ACC112 (cell line): ENCODE results near the gene JUP.

ENCODE experiments used
- H2AFZ ChIP-seq: fragments of 200-600 bp; sonication (generic); one replicate; pipeline ENCODE4 v1.6.0; 2017; ENCODE audit warnings: antibody characterized with exemption, low read length; ENCODE audit not compliant: unreplicated experiment
- H3K27ac ChIP-seq: fragments of 200-600 bp; sonication (generic); 2 replicates; pipeline ENCODE4 v1.5.1; 2014; ENCODE audit warnings: low read depth, mild to moderate bottlenecking, antibody characterized with exemption, low read length, moderate library complexity
- H3K27me3 ChIP-seq: fragments of 200-600 bp; sonication (generic); 2 replicates; pipeline ENCODE4 v1.6.1; 2014; ENCODE audit warnings: mild to moderate bottlenecking, antibody characterized with exemption, low read length, moderate library complexity, mixed read lengths; ENCODE audit not compliant: insufficient read depth
- H3K36me3 ChIP-seq: fragments of 200-600 bp; sonication (generic); 2 replicates; pipeline ENCODE4 v1.6.1; 2016; ENCODE audit warnings: mild to moderate bottlenecking, antibody characterized with exemption, low read length, moderate library complexity, mixed read lengths; ENCODE audit not compliant: insufficient read depth
- H3K4me1 ChIP-seq: fragments of 200-600 bp; sonication (generic); one replicate; pipeline ENCODE4 v1.6.1; 2016; ENCODE audit warnings: low read length, mixed read lengths; ENCODE audit not compliant: insufficient read depth, unreplicated experiment, control insufficient read depth
- H3K4me3 ChIP-seq: fragments of 200-600 bp; sonication (generic); 2 replicates; pipeline ENCODE4 v1.5.1; 2014; ENCODE audit warnings: mild to moderate bottlenecking, low read depth, low read length
- H3K79me2 ChIP-seq: fragments of 200-600 bp; sonication (generic); one replicate; pipeline ENCODE4 v1.6.0; 2016; ENCODE audit warnings: low read length; ENCODE audit not compliant: control insufficient read depth, unreplicated experiment, insufficient read depth

The JUP gene

DNA sequence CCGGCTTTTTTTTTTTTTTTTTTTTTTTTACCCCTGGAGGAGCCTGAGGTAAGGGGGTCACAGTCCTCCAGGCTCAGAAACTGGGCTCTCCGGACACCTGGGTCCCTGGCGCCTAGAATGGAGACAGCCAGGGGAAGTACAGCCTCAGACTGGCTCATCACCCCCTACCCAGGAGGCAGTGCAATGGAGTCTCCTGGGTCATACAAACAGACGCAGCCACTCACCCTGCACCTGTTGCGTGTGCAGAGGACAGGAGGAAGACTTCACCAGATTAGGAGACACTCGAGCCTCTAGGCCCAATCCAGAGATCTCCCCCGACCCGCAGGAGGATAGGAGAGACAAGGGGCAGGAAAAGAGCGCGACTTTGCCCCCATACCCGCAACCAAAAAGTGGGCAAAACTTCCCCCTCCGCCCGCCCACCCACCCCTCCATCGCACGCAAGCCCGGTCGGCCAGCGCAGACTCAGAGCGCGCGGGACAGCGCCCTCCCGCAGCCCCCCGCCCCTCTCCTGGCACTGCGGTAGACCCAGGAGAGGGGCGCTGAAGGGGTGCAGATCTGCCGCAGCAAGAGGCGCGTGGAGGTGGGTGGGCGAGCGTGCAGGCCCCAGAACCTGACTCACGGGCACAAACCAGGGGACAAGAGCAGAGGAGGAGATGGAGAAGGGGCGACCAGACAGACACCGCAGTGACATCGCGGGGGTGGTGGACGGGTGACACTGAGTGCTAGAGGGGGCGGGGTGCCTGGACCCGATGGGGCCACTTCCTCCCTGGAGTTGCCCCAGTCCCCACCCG is 53.0 kb downstream of the JUP start:
- Histone ChIP-seq H3K4me3 (peak overlapping the region; percentile 66), H3K79me2 (no peaks in the 10 kb centered on the region), H2AFZ (no peak overlapping the region), H3K27me3 (peaks cover 71% of the 10 kb centered on the region), H3K36me3 (no peaks in the 10 kb centered on the region), H3K4me1 (peaks cover 4% of the 10 kb centered on the region), H3K27ac (no peak overlapping the region)

DNA sequence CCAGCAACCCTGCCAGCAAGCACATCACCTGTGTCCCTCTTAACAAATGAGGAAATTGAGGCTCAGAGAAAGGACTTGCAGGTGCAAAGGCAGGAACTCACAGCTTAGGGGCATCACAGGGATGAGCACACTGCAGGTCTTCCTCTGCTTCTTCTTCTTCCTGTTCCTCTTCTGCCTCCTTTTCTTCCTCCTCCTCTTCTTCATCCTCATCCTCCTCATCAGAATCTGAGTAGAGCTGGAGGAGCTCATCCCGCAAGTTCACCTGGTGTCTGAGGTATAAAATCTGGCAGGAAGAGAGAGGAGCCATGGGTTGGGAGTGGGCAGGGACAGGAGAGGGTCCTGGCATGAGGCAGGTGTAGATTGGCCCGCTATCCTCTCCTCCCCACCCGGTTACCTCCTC is 54.7 kb downstream of the JUP start:
- Histone ChIP-seq H3K4me1 (no peaks in the 10 kb centered on the region), H3K27me3 (peaks cover 62% of the 10 kb centered on the region), H3K27ac (no peak overlapping the region), H3K79me2 (no peaks in the 10 kb centered on the region), H3K4me3 (no peak overlapping the region), H3K36me3 (no peaks in the 10 kb centered on the region), H2AFZ (no peak overlapping the region)

DNA sequence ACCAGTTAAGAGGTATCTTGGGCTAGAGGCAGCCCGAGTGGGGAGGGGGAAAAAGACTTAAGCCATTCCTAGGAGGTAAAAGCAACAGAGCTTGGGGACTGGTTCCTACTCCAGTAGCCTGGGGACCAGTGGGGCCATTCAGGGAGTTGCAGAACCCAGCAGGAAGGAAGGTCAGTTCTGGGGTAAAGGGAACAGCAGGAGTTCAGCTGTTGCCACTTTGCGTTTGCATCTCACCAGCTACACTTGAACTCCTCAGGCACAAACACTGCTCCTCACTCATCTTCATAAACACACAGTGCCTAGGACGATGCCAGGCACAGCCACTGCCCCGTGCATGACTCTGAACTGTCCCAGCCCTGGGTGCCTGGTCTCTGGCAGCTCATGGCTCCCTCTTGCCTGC is 56.0 kb downstream of the JUP start:
- H3K27ac ChIP-seq: no peak overlapping the region
- no peaks in the 10 kb centered on the region for H3K79me2 ChIP-seq
- H3K27me3 ChIP-seq: peaks cover 51% of the 10 kb centered on the region
- no peak overlapping the region for H3K4me3 ChIP-seq
- no peaks in the 10 kb centered on the region for H3K36me3 ChIP-seq
- H2AFZ ChIP-seq: no peak overlapping the region
- H3K4me1 ChIP-seq: no peaks in the 10 kb centered on the region

DNA sequence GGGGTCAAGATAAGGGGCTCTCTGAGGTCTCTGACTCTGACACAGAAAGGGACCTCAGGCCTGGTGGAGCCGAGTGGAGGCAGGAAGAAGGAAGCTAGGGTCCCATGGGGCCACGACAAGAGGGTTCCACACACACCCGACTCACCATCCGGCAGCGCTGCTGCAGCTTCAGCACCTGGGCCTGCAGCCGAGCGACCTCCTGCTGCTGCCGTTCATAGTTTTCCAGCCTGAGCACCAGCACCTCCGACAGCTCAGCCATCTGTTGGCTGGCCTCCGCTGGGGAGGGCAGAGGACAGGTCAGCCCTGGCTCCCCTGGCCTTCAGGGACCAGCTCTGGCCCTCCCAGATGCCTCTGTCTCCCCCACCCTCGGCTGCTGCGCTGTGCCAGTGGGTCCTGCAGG is 58.5 kb downstream of the JUP start:
- no peaks in the 10 kb centered on the region for H3K36me3 ChIP-seq
- no peak overlapping the region for H3K4me3 ChIP-seq
- no peaks in the 10 kb centered on the region for H3K79me2 ChIP-seq
- H2AFZ ChIP-seq: no peak overlapping the region
- no peaks in the 10 kb centered on the region for H3K4me1 ChIP-seq
- no peak overlapping the region for H3K27ac ChIP-seq
- peaks cover 28% of the 10 kb centered on the region for H3K27me3 ChIP-seq

DNA sequence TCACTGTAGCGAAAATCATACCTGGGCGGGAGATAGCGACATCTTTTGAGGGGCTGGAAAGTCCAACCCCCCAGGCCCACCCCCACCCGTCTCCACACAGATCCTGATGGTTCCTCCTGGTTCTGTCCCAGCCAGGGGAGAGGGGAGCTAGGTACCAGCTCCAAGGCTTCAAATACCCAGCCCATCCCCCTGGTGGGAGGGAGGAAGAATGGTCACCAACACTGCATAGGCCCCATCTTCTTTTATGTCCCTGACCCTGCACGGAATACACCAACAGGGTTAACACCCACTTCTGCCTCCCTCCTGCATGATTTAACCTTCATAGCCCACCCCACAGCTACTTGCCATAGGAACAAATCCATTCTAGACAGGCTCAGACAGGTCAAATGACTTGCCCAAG is 61.4 kb downstream of the JUP start:
- H3K36me3 ChIP-seq: no peaks in the 10 kb centered on the region
- no peak overlapping the region for H3K4me3 ChIP-seq
- H3K27ac ChIP-seq: no peak overlapping the region
- no peaks in the 10 kb centered on the region for H3K79me2 ChIP-seq
- H2AFZ ChIP-seq: no peak overlapping the region
- H3K4me1 ChIP-seq: no peaks in the 10 kb centered on the region
- peaks cover under 1% of the 10 kb centered on the region; the same call in 1 of the 2 replicates for H3K27me3 ChIP-seq

DNA sequence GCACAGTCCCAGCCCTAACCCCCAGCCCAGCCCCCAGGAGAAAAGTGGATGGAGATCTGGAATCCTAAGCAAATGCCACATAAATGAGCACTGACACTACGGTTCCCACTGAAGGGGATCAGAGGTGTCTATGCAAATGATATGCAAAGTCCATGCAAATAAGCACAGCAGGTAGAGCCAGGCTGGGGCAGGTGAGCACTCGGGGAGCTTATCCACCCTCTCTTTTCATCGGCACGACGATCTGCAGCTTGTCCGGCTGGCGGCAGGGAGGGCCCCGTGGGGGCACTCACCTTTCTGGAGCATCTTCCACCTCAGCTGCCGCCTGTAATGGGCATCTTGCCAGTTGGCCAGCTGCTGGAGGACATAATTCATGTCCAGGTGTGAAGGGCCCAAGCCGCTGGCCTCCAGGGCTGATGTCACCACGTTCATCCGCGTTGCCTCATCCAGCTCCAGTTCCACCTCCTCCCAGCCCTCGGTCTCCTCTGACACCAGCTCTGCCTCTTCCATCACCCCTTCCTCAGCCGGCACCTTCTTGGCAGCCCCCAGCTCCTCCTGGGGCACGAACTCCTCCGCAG is 61.9 kb downstream of the JUP start:
- H3K79me2 ChIP-seq: no peaks in the 10 kb centered on the region
- no peaks in the 10 kb centered on the region for H3K4me1 ChIP-seq
- H3K36me3 ChIP-seq: no peaks in the 10 kb centered on the region
- no peak overlapping the region for H2AFZ ChIP-seq
- H3K27ac ChIP-seq: no peak overlapping the region
- H3K27me3 ChIP-seq: no peaks in the 10 kb centered on the region
- no peak overlapping the region for H3K4me3 ChIP-seq

DNA sequence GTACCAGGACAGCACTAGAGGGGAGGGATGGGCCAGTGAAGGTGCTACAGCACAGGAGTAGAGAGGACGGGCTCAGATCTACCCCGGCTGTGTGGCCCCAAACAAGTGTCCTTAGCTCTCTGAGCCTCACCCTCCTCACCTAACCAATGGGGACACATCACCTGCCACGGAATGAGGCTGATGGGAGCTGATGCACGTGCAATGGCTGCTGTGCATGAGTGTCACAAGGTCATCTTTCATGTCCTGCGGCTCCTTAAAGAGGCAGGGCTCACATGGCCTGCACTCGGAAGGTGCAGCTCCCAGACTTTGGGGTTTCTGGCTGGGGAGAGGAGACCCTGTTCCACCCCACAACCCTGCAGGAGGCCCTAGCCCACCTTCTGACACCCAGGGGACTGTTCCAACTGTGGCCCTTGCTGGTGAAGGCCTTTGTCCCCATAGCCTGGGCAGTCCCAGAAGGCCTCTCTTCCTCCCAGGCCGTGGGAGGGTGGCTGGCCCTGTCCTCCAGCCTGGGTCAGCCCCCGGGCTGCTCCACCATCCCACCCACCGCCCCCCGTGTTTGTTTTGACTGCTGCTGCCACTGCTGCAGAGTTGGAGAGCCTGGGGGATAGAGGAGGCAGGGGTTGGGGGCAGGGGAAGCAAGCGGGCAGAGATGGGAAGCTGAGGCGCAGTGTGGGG is 62.6 kb downstream of the JUP start:
- Histone ChIP-seq H3K4me3 (no peak overlapping the region), H3K36me3 (no peaks in the 10 kb centered on the region), H3K4me1 (no peaks in the 10 kb centered on the region), H3K79me2 (no peaks in the 10 kb centered on the region), H2AFZ (no peak overlapping the region), H3K27ac (no peak overlapping the region), H3K27me3 (no peaks in the 10 kb centered on the region)

DNA sequence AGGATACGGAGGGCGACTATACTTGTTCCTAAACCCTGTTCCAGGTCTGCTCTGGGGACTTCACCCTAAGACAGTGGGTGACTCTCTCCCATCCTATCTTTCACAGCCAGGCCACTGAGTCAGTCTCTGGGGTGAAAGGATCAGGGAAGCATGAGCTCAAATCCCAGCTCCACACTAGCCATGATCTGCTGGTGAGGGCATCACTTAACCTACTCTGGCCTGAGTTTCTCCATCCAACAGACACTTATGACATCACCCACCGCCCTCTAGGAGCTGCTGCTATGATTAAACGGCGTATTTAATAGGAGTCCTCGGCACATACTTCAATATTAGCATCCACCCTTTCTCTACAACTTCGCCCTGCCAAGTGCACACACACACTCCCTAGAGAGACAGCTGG is 64.3 kb downstream of the JUP start:
- H3K4me1 ChIP-seq: no peaks in the 10 kb centered on the region
- H3K79me2 ChIP-seq: no peaks in the 10 kb centered on the region
- H3K4me3 ChIP-seq: no peak overlapping the region
- H2AFZ ChIP-seq: no peak overlapping the region
- H3K27ac ChIP-seq: no peak overlapping the region
- no peaks in the 10 kb centered on the region for H3K36me3 ChIP-seq
- H3K27me3 ChIP-seq: no peaks in the 10 kb centered on the region

DNA sequence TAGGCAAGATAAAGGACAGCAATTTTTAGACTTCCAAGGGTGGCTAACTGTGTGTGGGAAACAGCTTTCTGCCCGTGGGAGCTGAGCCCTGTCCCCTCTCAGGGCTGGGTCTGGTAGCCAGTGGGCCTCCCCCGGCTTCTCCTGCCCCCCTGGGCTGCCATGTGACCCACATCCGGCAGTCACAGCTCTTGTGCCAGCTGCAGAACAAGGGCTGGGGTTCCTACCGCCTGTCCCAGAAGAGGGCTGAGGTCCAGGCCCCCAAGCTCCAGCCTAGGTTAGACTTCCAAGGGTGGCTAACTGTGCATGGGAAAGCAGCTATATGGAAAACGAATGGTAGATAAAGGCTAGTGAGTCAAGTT is 68.2 kb downstream of the JUP start:
- Histone ChIP-seq H2AFZ (no peak overlapping the region), H3K36me3 (no peaks in the 10 kb centered on the region), H3K4me3 (no peak overlapping the region), H3K4me1 (no peaks in the 10 kb centered on the region), H3K27me3 (no peaks in the 10 kb centered on the region), H3K27ac (no peak overlapping the region), H3K79me2 (no peaks in the 10 kb centered on the region)

DNA sequence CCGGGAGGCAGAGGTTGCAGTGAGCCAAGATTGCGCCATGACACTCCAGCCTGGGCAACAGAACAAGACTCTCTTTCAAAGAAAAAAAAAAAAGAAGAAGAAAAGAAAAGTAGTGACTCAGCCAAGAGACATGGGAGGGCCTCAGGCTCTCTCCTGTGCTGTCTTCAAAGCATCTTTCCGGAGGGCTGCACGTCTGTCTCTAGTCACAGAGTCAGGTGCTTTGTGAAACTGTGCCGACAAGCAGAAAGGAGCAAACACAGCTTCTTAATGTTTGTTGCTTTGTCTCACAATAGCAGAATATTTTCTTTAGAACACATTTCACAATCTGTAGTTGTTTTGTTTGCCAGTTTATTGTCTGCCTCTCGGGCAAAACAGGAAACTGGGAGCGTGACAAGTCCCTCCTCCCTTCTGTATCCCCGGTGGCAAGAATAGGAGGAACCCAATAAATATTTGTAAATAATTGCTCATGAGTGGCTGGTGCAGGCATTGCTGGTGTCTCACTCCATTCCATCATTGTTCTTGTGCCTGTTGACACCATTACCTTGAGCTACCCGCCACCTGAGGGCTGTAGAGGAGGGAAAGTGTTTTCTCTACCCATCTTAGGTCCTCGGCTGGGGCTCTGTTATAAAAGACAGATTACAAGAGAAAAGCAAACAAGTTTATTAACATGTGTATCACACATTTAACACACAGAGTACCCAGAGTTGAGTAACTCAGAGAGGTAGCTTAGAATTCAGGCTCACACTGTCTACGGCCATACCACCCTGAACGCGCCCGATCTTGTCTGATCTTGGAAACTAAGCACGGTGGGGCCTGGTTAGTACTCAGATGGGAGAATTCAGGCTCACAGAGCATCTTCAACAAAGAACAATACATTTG is 68.9 kb downstream of the JUP start:
- H3K36me3 ChIP-seq: no peaks in the 10 kb centered on the region
- no peak overlapping the region for H3K4me3 ChIP-seq
- H2AFZ ChIP-seq: no peak overlapping the region
- no peaks in the 10 kb centered on the region for H3K4me1 ChIP-seq
- no peaks in the 10 kb centered on the region for H3K79me2 ChIP-seq
- H3K27me3 ChIP-seq: no peaks in the 10 kb centered on the region
- no peak overlapping the region for H3K27ac ChIP-seq
